HepG2 (cell line): ENCODE measurements around the gene TBC1D24. TPM values are rescaled to one million over a fixed set of nuclear protein-coding genes. Genes with fewer than 3 reads are reported as not detected.

Experiments
- CENPBD1 ChIP-seq: sonication (generic); formaldehyde crosslinking; IDR thresholded peaks from 2 replicates; pipeline ENCODE4 v1.8.0; 2022; ENCODE audit warnings: missing genetic modification reagents, low read depth, mild to moderate bottlenecking, borderline replicate concordance
- CREB3 ChIP-seq: sonication (generic); formaldehyde crosslinking; IDR thresholded peaks from 2 replicates; pipeline ENCODE4 v1.5.0; 2020; ENCODE audit warnings: missing genetic modification reagents
- GRHL1 ChIP-seq: sonication (generic); formaldehyde crosslinking; conservative IDR thresholded peaks from 2 replicates; pipeline ENCODE4 v1.8.0; 2022; ENCODE audit warnings: missing genetic modification reagents
- HMGXB4 ChIP-seq, 2 experiments: sonication (generic) in 1 of 2; formaldehyde crosslinking in 1 of 2; IDR thresholded peaks; 2 replicates each; pipeline versions ENCODE4 v1.4.0 to v1.6.1; 2018 to 2020; ENCODE audit warnings: missing genetic modification reagents in 2 of 2, borderline replicate concordance in 1 of 2, low read depth in 1 of 2, mild to moderate bottlenecking in 1 of 2, missing biosample characterization in 1 of 2
- KDM1A ChIP-seq: IDR thresholded peaks from 2 replicates; pipeline ENCODE4 v1.6.1; 2016; ENCODE audit warnings: missing compliant biosample characterization
- KDM3A ChIP-seq: IDR thresholded peaks from 2 replicates; pipeline ENCODE4 v1.6.1; 2018; ENCODE audit warnings: low read depth, missing compliant biosample characterization
- KMT2A ChIP-seq: sonication (generic); formaldehyde crosslinking; IDR thresholded peaks from 2 replicates; pipeline ENCODE4 v1.4.0; 2020; ENCODE audit warnings: missing genetic modification reagents
- MAF1 ChIP-seq: sonication (generic); formaldehyde crosslinking; IDR thresholded peaks from 2 replicates; pipeline ENCODE4 v1.5.0; 2020; ENCODE audit warnings: missing genetic modification reagents, borderline replicate concordance
- SRSF4 ChIP-seq: fragments of 200-400 bp; formaldehyde crosslinking; IDR thresholded peaks from one replicate; pipeline ENCODE4 v1.6.1; 2018; ENCODE audit warnings: mild to moderate bottlenecking, low read depth, low read length, moderate library complexity; ENCODE audit not compliant: poor library complexity, severe bottlenecking
- ZNF605 ChIP-seq: sonication (generic); formaldehyde crosslinking; IDR thresholded peaks from 2 replicates; pipeline ENCODE4 v1.8.0; 2022; ENCODE audit warnings: mild to moderate bottlenecking, missing genetic modification reagents
- ZNF619 ChIP-seq: sonication (generic); formaldehyde crosslinking; IDR thresholded peaks from 2 replicates; pipeline ENCODE4 v1.4.0; 2020; ENCODE audit warnings: mild to moderate bottlenecking, missing genetic modification reagents
- ZNF747 ChIP-seq: sonication (generic); formaldehyde crosslinking; IDR thresholded peaks from 2 replicates; pipeline ENCODE4 v1.8.1; 2023; ENCODE audit warnings: missing genetic modification reagents, mild to moderate bottlenecking, borderline replicate concordance
- ZNF781 ChIP-seq: sonication (generic); formaldehyde crosslinking; IDR thresholded peaks from 2 replicates; pipeline ENCODE4 v1.5.1; 2020; ENCODE audit warnings: borderline replicate concordance, mild to moderate bottlenecking, missing genetic modification reagents; ENCODE audit errors: not compliant biosample characterization
- polyA plus RNA-seq, 8 experiments: library from polyadenylated mRNA; depleted of rRNA in 3 of 8; stranded (reverse) in 7 of 8; unstranded in 1 of 8; fragments of >200 nt; fragmentation: Illumina TruSeq in 4 of 8; extraction: Trizol in 4 of 8; gene quantifications; 2 replicates each; pipeline versions ENCODE4 v1.2.1 to v1.2.3, GENCODE V29; 2011 to 2016; ENCODE audit warnings: low read depth in 4 of 8, missing spikeins in 1 of 8, mixed read lengths in 1 of 8; ENCODE audit not compliant: insufficient read depth in 1 of 8
- total RNA-seq, 5 experiments: library from RNA; depleted of rRNA; stranded (reverse); fragments of >200 nt; fragmentation: Illumina TruSeq; extraction: Trizol; gene quantifications; 2 replicates each; pipeline ENCODE4 v1.2.3, GENCODE V29; 2016; ENCODE audit warnings: low read depth in 1 of 5
- TF ChIP-seq, protein P1 (sequence below): sonication (generic); formaldehyde crosslinking; IDR thresholded peaks from 2 replicates; pipeline ENCODE4 v1.5.0; 2020; ENCODE audit warnings: missing genetic modification reagents
- TF ChIP-seq, protein P2 (sequence below): IDR thresholded peaks from 2 replicates; pipeline ENCODE4 v1.6.1; 2016; ENCODE audit warnings: low read depth, missing genetic modification reagents, missing compliant biosample characterization

TBC1D24 gene
- total and polyA plus RNA-seq, 2 of the 13 experiments (the other 11 are each of a cell fraction or from before 2014, with no cell fraction given), result 7.7 to 13.7 TPM

- no peak for TF ChIP-seq GRHL1 (CRISPR knock-in tag)
- no peak for TF ChIP-seq MAF1
- no peak for TF ChIP-seq KMT2A (CRISPR knock-in tag)
- peak in 1 of 2 experiments; percentile 7; a peak in 1 of 4 replicates for TF ChIP-seq HMGXB4 (CRISPR knock-in tag; IDR thresholded peaks at IDR 0.05; ENCODE audit: borderline replicate concordance in 1 of 2, low read depth in 1 of 2)
- TF ChIP-seq ZNF747 (CRISPR knock-in tag), result no peak
- TF ChIP-seq ZNF781 (CRISPR knock-in tag), result no peak
- TF ChIP-seq CREB3 (CRISPR knock-in tag), result no peak
- TF ChIP-seq, protein P1, sequence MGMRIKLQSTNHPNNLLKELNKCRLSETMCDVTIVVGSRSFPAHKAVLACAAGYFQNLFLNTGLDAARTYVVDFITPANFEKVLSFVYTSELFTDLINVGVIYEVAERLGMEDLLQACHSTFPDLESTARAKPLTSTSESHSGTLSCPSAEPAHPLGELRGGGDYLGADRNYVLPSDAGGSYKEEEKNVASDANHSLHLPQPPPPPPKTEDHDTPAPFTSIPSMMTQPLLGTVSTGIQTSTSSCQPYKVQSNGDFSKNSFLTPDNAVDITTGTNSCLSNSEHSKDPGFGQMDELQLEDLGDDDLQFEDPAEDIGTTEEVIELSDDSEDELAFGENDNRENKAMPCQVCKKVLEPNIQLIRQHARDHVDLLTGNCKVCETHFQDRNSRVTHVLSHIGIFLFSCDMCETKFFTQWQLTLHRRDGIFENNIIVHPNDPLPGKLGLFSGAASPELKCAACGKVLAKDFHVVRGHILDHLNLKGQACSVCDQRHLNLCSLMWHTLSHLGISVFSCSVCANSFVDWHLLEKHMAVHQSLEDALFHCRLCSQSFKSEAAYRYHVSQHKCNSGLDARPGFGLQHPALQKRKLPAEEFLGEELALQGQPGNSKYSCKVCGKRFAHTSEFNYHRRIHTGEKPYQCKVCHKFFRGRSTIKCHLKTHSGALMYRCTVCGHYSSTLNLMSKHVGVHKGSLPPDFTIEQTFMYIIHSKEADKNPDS (CRISPR knock-in tag), result no peak
- TF ChIP-seq, protein P2, sequence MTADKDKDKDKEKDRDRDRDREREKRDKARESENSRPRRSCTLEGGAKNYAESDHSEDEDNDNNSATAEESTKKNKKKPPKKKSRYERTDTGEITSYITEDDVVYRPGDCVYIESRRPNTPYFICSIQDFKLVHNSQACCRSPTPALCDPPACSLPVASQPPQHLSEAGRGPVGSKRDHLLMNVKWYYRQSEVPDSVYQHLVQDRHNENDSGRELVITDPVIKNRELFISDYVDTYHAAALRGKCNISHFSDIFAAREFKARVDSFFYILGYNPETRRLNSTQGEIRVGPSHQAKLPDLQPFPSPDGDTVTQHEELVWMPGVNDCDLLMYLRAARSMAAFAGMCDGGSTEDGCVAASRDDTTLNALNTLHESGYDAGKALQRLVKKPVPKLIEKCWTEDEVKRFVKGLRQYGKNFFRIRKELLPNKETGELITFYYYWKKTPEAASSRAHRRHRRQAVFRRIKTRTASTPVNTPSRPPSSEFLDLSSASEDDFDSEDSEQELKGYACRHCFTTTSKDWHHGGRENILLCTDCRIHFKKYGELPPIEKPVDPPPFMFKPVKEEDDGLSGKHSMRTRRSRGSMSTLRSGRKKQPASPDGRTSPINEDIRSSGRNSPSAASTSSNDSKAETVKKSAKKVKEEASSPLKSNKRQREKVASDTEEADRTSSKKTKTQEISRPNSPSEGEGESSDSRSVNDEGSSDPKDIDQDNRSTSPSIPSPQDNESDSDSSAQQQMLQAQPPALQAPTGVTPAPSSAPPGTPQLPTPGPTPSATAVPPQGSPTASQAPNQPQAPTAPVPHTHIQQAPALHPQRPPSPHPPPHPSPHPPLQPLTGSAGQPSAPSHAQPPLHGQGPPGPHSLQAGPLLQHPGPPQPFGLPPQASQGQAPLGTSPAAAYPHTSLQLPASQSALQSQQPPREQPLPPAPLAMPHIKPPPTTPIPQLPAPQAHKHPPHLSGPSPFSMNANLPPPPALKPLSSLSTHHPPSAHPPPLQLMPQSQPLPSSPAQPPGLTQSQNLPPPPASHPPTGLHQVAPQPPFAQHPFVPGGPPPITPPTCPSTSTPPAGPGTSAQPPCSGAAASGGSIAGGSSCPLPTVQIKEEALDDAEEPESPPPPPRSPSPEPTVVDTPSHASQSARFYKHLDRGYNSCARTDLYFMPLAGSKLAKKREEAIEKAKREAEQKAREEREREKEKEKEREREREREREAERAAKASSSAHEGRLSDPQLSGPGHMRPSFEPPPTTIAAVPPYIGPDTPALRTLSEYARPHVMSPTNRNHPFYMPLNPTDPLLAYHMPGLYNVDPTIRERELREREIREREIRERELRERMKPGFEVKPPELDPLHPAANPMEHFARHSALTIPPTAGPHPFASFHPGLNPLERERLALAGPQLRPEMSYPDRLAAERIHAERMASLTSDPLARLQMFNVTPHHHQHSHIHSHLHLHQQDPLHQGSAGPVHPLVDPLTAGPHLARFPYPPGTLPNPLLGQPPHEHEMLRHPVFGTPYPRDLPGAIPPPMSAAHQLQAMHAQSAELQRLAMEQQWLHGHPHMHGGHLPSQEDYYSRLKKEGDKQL (CRISPR knock-in tag), result no peak
- no peak for TF ChIP-seq ZNF619
- TF ChIP-seq KDM3A (CRISPR knock-in tag), result no peak
- no peak for TF ChIP-seq CENPBD1 (CRISPR knock-in tag)
- no peak for TF ChIP-seq KDM1A (CRISPR knock-in tag)
- TF ChIP-seq SRSF4, result no peak
- no peak for TF ChIP-seq ZNF605 (CRISPR knock-in tag)
These were observed 40.4 kb downstream of the TBC1D24 start (continued) for GRCh38 chr16:2515180-2515851.
